ENCODE results near the gene C1orf174.
A peak's percentile ranks its signal among the peaks of the same experiment; 100 is the strongest.

Gene C1orf174

GRCh38 chr1:3871451-3871805, 28.6 kb downstream of the C1orf174 start:
- no peak for DNase-seq (ENCODE audit: low read depth, low spot score)

DNA sequence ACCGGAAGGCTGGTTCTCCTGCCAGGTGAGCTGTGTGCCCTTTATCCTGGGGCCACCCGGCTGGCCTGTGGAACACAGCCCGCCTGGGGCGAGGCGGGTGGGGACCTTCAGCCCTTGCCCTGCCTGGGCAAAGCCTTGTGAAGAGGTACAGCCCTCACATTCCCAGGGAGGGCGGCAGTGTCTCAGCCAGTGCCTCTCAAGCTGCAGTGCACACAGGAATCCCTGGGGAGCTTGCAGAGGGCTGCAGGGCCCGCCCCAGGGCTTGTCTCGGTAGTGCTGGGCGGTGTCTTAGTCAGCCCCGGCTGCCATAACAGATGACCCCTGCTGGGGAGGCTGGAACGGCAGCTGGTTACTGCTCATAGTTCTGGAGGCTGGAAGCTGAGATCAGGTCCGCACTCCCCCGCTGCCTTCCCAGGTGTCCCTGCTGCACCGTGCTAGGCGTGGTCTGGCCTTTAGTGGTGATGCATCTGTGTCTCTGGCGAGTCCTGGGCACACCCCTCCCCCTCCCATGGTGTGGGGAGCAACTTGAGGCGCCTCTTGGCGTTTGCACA, 30.2 kb downstream of the C1orf174 start:
- no peak for DNase-seq (ENCODE audit: low read depth, low spot score)

GRCh38 chr1:3868464-3869006, 31.5 kb downstream of the C1orf174 start:
- DNase-seq (ENCODE audit: low read depth, low spot score), result no peak

GRCh38 chr1:3865606-3866160, 34.4 kb downstream of the C1orf174 start:
- no peak for DNase-seq (ENCODE audit: low read depth, low spot score)

GRCh38 chr1:3864884-3865283, 35.2 kb downstream of the C1orf174 start:
- DNase-seq (ENCODE audit: low read depth, low spot score), result no peak

DNA sequence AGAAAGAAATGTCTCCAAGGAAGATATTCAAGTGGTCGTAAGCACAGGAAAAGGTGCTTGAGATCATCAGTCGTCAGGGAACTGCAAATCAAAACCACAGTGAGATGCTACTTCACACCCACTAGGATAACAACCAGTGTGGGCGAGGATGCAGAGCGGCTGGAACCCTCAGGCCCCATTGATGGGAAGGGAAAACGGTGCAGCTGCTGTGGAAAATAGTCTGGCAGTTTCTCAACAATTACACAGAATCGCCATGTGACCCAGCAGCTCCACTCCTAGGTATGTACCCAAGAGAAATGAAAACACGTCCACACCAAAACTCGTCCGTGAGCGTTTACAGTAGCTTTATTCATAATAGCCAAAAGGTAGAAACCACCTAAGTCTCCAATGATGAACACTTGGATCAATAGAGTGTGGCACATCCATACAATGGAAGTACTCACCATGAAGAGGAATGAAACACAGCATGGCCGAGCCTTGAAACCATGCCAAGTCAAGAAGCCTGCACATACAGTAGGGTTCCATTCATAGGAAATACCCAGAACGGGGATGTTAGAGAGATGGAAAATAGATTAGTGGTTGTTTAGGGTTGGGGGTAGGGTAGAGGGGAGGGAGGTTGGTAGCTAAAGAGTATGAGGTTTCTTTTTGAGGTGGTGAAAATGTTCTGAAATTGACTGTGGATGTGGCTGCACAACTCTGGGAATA, 36.7 kb downstream of the C1orf174 start:
- DNase-seq (ENCODE audit: low read depth, low spot score), result no peak

- peak; percentile 68 for DNase-seq (ENCODE audit: low read depth, low spot score)
These were observed 41.7 kb downstream of the C1orf174 start for GRCh38 chr1:3858231-3858981.

- no peak for DNase-seq (ENCODE audit: low read depth, low spot score)
These were observed 42.3 kb downstream of the C1orf174 start for GRCh38 chr1:3857791-3858129.

DNA sequence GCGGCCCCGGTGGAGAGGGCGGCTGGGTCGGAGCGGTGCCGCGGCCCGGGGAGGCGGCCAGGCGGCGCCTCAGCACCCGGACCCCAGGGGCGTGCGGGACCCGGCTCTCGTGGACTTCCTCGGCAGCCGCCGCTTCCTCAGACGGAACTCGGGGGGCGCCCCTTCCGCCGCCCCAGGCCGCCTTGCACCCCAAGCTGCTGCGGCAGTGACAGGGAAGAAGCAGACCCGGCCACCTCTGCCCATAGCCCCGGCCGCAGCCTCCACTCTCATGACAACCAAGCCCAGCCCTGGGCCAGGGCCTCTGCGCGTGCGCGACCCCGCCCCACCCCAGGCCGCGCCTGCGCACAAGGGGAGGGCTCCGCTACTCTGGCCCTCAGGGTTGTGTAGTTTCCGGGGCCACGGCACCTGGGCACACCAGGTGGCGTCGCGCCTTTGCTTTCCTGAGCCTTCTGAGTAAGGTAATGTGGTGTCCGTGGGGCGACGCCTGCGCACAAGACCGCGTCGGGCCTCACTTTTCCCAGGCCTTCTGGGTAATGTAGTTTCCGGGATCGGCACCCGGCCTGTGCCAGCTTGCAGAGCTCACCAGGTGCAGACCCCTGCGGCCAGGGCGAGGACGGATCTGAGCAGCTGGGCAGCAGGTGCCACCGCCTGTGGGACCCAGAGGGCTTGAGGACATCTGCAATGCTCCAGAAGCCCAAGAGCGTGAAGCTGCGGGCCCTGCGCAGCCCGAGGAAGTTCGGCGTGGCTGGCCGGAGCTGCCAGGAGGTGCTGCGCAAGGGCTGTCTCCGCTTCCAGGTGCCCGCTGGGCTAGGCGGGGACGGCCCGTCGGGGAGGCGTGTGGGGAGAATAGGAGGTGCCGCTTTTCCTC, 42.9 kb downstream of the C1orf174 start, which contains the start of the genes CEP104 and DFFB:
Gene CEP104 (minus strand): TSS at position 289 of the 868 bp plus-strand sequence. CDS start 4,804 bp downstream, outside the sequence.
Gene DFFB (plus strand): TSS at position 554 of the 868 bp plus-strand sequence. CDS start 128 bp downstream, at position 682.
- DNase-seq (ENCODE audit: low read depth, low spot score), result peak; percentile 96

GRCh38 chr1:3852711-3853485, 47.2 kb downstream of the C1orf174 start:
- no peak for DNase-seq (ENCODE audit: low read depth, low spot score)

- DNase-seq (ENCODE audit: low read depth, low spot score), result no peak
These were observed 48.0 kb downstream of the C1orf174 start for GRCh38 chr1:3852091-3852490.

DNA sequence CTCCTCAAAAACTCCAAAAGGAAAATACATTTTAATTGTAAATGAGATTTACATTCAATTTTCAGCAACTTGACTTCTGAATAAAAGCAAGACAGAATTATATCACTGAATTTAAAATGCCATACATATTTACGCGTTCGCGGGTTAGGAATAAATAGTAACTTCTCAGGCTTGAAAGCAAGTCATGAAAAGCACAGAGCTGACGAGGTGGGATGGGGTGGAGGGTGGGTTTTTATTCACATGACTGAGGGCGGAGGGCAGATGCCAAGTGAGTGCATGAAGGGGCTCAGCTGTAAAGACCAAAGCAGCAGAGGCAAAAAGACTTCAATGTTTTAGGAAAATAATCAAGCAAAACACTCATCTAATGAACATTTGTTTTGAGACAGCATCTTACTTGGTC, 48.8 kb downstream of the C1orf174 start:
- no peak for DNase-seq (ENCODE audit: low read depth, low spot score)

GRCh38 chr1:3850857-3851256, 49.2 kb downstream of the C1orf174 start:
- DNase-seq (ENCODE audit: low read depth, low spot score), result no peak

- DNase-seq (ENCODE audit: low read depth, low spot score), result peak; percentile 55
These were observed 53.0 kb downstream of the C1orf174 start for GRCh38 chr1:3847081-3847480.

DNA sequence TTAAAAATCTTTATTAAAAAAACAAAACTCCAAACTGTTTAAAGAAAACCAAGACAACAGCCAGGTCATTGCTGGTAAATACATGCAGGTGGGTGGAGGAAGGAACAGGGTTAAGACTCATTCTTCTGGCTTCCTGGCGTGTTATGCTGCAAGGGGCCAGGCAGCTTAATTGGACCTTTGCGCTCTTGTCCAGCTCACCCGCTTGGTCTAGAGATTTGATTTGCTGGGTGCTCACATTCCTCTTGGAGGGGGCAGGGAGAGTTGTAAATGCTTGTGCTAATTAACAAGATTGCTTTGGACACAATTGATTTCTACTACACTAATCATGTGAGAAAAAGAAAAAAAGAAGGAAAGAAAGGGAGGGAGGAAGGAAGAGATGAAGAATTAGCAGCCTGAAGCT, 53.5 kb downstream of the C1orf174 start:
- DNase-seq (ENCODE audit: low read depth, low spot score), result peak; percentile 55

DNA sequence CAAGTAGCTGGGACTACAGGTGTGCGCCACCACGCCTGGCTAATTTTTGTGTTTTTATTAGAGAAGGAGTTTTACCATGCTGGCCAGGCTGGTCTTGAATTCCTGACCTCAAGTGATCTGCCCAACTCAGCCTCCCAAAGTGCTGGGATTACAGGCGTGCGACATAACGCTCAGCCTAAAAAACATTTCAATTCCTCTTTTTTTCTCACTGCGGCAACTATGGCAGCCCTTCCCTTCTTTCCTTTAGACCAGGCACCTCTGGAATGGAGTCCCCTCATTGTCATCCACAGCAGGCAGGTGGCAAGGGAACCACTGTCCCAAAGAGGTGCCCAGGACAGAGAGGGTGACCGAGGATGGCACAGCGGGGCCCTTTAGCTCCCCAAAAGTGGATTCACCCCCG, 57.2 kb downstream of the C1orf174 start:
- DNase-seq (ENCODE audit: low read depth, low spot score), result no peak

DNA sequence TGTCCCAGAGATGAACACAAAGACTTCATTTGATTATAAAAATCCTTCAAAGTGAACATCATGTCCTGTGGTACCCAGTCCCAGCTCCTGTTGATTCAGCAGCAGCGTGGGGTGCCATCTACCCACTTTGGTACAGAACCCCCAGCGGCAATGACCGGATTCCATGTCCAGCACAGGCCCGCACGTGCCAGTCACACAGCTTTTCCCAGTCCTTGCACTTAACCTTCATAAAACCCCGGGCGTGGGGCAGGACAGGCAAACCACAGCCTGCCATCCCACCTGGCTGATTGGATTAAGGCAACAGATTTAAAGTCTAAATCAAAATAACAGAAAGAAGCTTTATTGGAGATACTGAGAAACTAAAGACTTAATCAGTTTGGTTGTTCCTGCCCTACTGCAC, 58.6 kb downstream of the C1orf174 start:
- DNase-seq (ENCODE audit: low read depth, low spot score), result no peak

Measured in astrocyte of the hippocampus (primary cell).